SJCRH30 (cell line): ENCODE data around the gene GPR158. TPM values are rescaled to one million over a fixed set of nuclear protein-coding genes. Genes with fewer than 3 reads are reported as not detected.

ENCODE experiments used
- DNase-seq, 2 experiments: peaks; one replicate each; pipeline ENCODE4 v3.0.0-alpha.2; 2015 to 2020
- H3K27ac ChIP-seq: fragments of 250-450 bp; sonication (Bioruptor Pico); 2 replicates; pipeline ENCODE4 v1.5.1; 2020; ENCODE audit warnings: mild to moderate bottlenecking, moderate library complexity
- H3K27me3 ChIP-seq: fragments of 250-450 bp; sonication (Bioruptor Pico); 2 replicates; pipeline ENCODE4 v1.5.1; 2020; ENCODE audit warnings: mild to moderate bottlenecking, moderate library complexity
- H3K36me3 ChIP-seq: fragments of 250-450 bp; sonication (Bioruptor Pico); 2 replicates; pipeline ENCODE4 v1.5.1; 2020; ENCODE audit warnings: mild to moderate bottlenecking, moderate library complexity
- H3K4me1 ChIP-seq: fragments of 250-450 bp; sonication (Bioruptor Pico); 2 replicates; pipeline ENCODE4 v1.5.1; 2020; ENCODE audit warnings: mild to moderate bottlenecking, moderate library complexity
- H3K4me3 ChIP-seq: fragments of 250-450 bp; sonication (Bioruptor Pico); 2 replicates; pipeline ENCODE4 v1.5.1; 2020; ENCODE audit warnings: mild to moderate bottlenecking, moderate library complexity
- H3K9me3 ChIP-seq: fragments of 250-450 bp; sonication (Bioruptor Pico); replicated peaks from 2 replicates; pipeline ENCODE4 v1.5.1; 2020; ENCODE audit warnings: mild to moderate bottlenecking, moderate library complexity
- total RNA-seq: library from RNA; depleted of rRNA; stranded (reverse); fragments of >200 nt; shearing (Covaris generic); gene quantifications from 2 replicates; pipeline ENCODE4 v1.2.3, GENCODE V29; 2014

Gene GPR158
- total RNA-seq, 1 experiment from 2014 or later = 6.8 TPM

GRCh38 chr10:25383686-25384085 lies 208.9 kb downstream of the GPR158 start:
- no peak for DNase-seq
- no peak overlapping the region for H3K4me3 ChIP-seq
- no peaks in the 10 kb centered on the region for H3K9me3 ChIP-seq
- H3K36me3 ChIP-seq = no peaks in the 10 kb centered on the region
- H3K27ac ChIP-seq = no peak overlapping the region
- no peaks in the 10 kb centered on the region for H3K4me1 ChIP-seq
- peaks cover 8% of the 10 kb centered on the region; the same call in 1 of the 2 replicates for H3K27me3 ChIP-seq

- no peaks in the 10 kb centered on the region for H3K36me3 ChIP-seq
- H3K4me1 ChIP-seq = no peaks in the 10 kb centered on the region
- H3K4me3 ChIP-seq = no peak overlapping the region
- DNase-seq = no peak
- H3K9me3 ChIP-seq = no peaks in the 10 kb centered on the region
- no peak overlapping the region for H3K27ac ChIP-seq
- H3K27me3 ChIP-seq = peaks cover 8% of the 10 kb centered on the region; the same call in 1 of the 2 replicates
Measured at GRCh38 chr10:25384618-25385017, 209.8 kb downstream of the GPR158 start.

GRCh38 chr10:25388188-25388861 lies 213.5 kb downstream of the GPR158 start:
- Histone ChIP-seq H3K4me3 (no peak overlapping the region), H3K9me3 (no peaks in the 10 kb centered on the region)
- no peak for DNase-seq

DNA sequence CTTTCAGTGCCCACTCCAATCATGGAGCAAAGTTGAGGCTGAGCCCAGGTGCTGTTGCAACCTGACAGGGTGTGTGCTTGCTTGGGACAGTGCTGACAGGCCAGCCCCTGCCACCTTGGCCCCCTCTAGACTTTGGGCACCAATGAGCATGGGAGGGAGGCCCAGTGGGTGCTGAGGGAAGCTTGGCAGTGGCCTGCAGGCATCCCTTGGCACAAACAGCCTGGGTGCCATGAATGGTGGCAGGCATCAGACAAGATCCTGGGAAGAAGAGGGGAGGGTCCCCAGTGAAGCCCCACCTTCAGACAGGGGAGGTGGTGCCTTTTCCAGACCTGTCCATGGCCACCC lies 214.0 kb downstream of the GPR158 start:
- H3K4me3 ChIP-seq = no peak overlapping the region
- peaks cover 4% of the 10 kb centered on the region; the same call in 1 of the 2 replicates for H3K27me3 ChIP-seq
- DNase-seq = no peak
- no peaks in the 10 kb centered on the region for H3K9me3 ChIP-seq
- no peaks in the 10 kb centered on the region for H3K4me1 ChIP-seq
- no peak overlapping the region for H3K27ac ChIP-seq
- no peaks in the 10 kb centered on the region for H3K36me3 ChIP-seq

More at GRCh38 chr10:25388188-25388861, 213.5 kb downstream of the GPR158 start:
- Histone ChIP-seq H3K27me3 (peaks cover 5% of the 10 kb centered on the region; the same call in 1 of the 2 replicates), H3K27ac (no peak overlapping the region), H3K4me1 (no peaks in the 10 kb centered on the region), H3K36me3 (no peaks in the 10 kb centered on the region)

- Histone ChIP-seq H3K4me1 (no peaks in the 10 kb centered on the region), H3K27ac (no peak overlapping the region), H3K27me3 (no peaks in the 10 kb centered on the region), H3K4me3 (no peak overlapping the region), H3K36me3 (no peaks in the 10 kb centered on the region), H3K9me3 (no peaks in the 10 kb centered on the region)
- DNase-seq = no peak
Measured at GRCh38 chr10:25390733-25391132, 215.9 kb downstream of the GPR158 start.

GRCh38 chr10:25392132-25392531 lies 217.3 kb downstream of the GPR158 start:
- H3K4me1 ChIP-seq = no peaks in the 10 kb centered on the region
- no peak overlapping the region for H3K27ac ChIP-seq
- DNase-seq = no peak

DNA sequence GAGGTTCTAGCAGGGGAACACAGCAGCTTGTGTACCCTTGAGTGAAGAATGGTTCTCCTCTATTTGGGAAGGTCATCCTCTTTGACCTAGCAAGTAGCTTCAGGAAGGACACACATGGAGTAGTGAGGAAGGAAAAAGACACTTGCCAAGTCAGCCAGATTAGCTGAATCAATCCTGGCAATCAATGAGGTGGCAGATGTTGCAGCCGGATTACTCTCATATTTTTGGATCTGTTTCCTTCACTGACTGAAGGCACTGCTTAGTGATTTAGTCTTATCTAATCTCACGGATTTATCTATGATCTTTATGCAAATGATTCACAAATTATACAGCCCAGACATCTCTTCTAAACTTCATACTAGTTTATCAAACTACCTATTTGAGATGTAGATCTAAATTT lies 218.8 kb downstream of the GPR158 start:
- no peak for DNase-seq
- Histone ChIP-seq H3K27me3 (no peaks in the 10 kb centered on the region), H3K4me1 (no peaks in the 10 kb centered on the region), H3K9me3 (no peaks in the 10 kb centered on the region), H3K4me3 (no peak overlapping the region), H3K27ac (no peak overlapping the region), H3K36me3 (no peaks in the 10 kb centered on the region)

More at GRCh38 chr10:25392132-25392531, 217.3 kb downstream of the GPR158 start:
- no peak overlapping the region for H3K4me3 ChIP-seq
- H3K9me3 ChIP-seq = no peaks in the 10 kb centered on the region
- H3K27me3 ChIP-seq = no peaks in the 10 kb centered on the region
- H3K36me3 ChIP-seq = no peaks in the 10 kb centered on the region

DNA sequence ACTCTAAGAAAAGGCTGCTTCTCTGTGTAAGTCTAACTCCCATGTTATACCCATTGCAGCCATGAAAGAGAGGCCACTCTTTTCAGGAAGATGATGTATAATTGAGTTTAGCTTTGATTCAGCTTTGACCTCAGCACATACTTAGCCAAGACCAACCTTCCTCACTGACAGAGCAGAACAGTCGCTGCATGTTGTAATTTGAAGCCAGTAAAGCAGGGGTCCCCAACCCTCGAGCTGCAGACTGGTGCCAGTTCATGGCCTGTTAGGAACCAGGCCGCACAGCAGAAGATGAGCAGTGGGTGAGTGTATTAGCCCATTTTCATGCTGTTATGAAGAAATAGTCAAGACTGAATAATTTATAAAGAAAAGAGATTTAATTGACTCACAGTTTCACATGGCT lies 223.9 kb downstream of the GPR158 start:
- no peak for DNase-seq
- H3K27me3 ChIP-seq = peaks cover 7% of the 10 kb centered on the region; the same call in 1 of the 2 replicates
- H3K27ac ChIP-seq = no peak overlapping the region
- no peaks in the 10 kb centered on the region for H3K9me3 ChIP-seq
- H3K36me3 ChIP-seq = no peaks in the 10 kb centered on the region
- no peaks in the 10 kb centered on the region for H3K4me1 ChIP-seq
- H3K4me3 ChIP-seq = no peak overlapping the region

DNA sequence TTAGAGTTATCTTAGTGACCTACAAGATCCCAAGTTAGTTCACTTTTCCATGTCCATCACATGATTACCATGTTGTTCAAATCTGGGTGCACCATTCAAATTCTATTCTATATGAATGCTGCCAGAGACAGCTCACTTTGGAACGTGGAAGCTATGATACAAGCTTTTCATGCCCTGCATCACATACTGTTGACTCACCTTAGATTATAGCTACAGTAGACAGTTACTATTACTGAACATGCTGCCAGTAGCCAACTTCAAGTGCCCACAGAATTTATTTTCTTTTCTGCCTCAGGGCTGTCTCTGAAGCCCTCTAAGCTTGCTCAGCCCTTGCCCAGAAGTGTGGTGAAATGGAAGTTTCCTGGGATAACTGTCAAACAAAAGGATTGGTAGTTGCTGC lies 231.1 kb downstream of the GPR158 start:
- Histone ChIP-seq H3K27ac (no peak overlapping the region), H3K4me1 (no peaks in the 10 kb centered on the region), H3K36me3 (no peaks in the 10 kb centered on the region), H3K4me3 (no peak overlapping the region), H3K9me3 (no peaks in the 10 kb centered on the region), H3K27me3 (peaks cover 4% of the 10 kb centered on the region; the same call in 1 of the 2 replicates)
- no peak for DNase-seq

DNA sequence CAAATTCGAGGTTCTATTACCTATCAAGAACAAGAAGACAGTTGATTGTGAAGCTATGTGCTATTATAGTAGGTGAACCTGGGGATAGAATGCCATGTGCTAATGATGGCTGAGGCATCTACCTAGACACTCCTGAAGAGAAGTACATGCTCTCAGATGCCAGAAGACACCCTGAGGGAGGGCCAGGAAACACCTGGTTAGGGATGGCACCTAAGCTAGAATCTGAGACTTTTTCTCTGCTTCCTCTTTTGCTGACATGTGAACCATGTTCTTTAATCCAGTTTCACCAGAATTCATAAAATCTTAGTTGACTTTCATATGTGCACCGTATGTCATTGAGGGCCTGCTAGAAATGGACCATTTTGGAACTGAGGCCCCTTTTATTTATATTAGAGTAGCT lies 242.8 kb downstream of the GPR158 start:
- H3K9me3 ChIP-seq = no peaks in the 10 kb centered on the region
- H3K27ac ChIP-seq = no peak overlapping the region
- H3K36me3 ChIP-seq = no peaks in the 10 kb centered on the region
- H3K4me3 ChIP-seq = no peak overlapping the region
- no peaks in the 10 kb centered on the region for H3K4me1 ChIP-seq
- DNase-seq = no peak
- peaks cover 4% of the 10 kb centered on the region; the same call in 1 of the 2 replicates for H3K27me3 ChIP-seq

- no peaks in the 10 kb centered on the region for H3K4me1 ChIP-seq
- H3K4me3 ChIP-seq = no peak overlapping the region
- no peak overlapping the region for H3K27ac ChIP-seq
- H3K27me3 ChIP-seq = peaks cover 8% of the 10 kb centered on the region; the same call in 1 of the 2 replicates
- no peaks in the 10 kb centered on the region for H3K36me3 ChIP-seq
- no peaks in the 10 kb centered on the region for H3K9me3 ChIP-seq
- no peak for DNase-seq
Measured at GRCh38 chr10:25425776-25426175, 251.0 kb downstream of the GPR158 start.

GRCh38 chr10:25436431-25436830 lies 261.6 kb downstream of the GPR158 start:
- no peaks in the 10 kb centered on the region for H3K36me3 ChIP-seq
- H3K4me1 ChIP-seq = no peaks in the 10 kb centered on the region
- no peak overlapping the region for H3K27ac ChIP-seq
- H3K4me3 ChIP-seq = no peak overlapping the region
- H3K9me3 ChIP-seq = no peaks in the 10 kb centered on the region
- DNase-seq = no peak
- no peaks in the 10 kb centered on the region for H3K27me3 ChIP-seq

DNA sequence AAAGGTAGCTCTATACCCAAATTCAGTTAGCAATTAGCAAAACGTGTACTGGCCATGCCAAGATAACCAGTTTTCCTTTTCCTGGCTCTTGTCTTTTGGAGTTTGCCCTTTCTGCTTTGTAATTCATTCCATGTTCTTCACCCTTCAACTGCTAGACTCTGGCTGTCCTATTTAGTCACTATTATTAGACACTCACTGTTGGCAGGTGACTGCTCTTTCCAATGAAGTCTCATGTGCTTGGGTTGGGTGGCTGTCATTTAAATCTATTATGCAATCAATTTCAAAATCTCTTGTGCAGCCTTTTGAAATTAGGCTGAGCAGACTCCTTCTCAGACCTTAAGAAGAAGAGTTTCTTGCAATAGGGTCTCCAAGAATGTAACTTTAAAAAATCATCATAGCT lies 266.5 kb downstream of the GPR158 start:
- H3K9me3 ChIP-seq = no peaks in the 10 kb centered on the region
- H3K27me3 ChIP-seq = peaks cover 4% of the 10 kb centered on the region; the same call in 1 of the 2 replicates
- H3K4me1 ChIP-seq = no peaks in the 10 kb centered on the region

DNA sequence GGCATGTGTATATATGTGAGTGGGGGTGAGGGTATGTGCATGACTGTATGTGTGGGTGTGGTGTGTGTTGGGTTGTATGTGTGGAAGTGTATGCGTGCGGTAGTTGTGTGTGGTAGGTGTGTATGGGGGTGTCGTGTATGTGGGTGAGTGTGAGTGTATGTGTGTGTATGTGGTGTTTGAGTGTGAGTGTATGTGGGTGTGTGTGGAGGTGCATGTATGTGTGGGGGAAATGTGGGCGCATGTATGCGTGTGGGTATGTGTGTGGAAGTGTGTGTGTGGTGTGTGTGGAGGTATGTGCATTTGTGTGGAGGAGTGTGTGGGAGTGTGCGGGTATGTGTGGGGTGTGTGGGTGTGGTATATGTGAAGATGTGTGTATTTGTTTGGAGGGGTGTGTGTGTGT lies 269.5 kb downstream of the GPR158 start:
- Histone ChIP-seq H3K4me1 (no peaks in the 10 kb centered on the region), H3K9me3 (0 out of 2 replicates have a peak, but pooled peaks cover under 1% of the 10 kb centered on the region), H3K36me3 (no peaks in the 10 kb centered on the region), H3K27me3 (peaks cover 4% of the 10 kb centered on the region; the same call in 1 of the 2 replicates), H3K27ac (no peak overlapping the region), H3K4me3 (no peak overlapping the region)
- DNase-seq = no peak

More for the DNA sequence above, 266.5 kb downstream of the GPR158 start:
- DNase-seq = no peak
- no peak overlapping the region for H3K4me3 ChIP-seq
- H3K36me3 ChIP-seq = no peaks in the 10 kb centered on the region
- H3K27ac ChIP-seq = no peak overlapping the region

DNA sequence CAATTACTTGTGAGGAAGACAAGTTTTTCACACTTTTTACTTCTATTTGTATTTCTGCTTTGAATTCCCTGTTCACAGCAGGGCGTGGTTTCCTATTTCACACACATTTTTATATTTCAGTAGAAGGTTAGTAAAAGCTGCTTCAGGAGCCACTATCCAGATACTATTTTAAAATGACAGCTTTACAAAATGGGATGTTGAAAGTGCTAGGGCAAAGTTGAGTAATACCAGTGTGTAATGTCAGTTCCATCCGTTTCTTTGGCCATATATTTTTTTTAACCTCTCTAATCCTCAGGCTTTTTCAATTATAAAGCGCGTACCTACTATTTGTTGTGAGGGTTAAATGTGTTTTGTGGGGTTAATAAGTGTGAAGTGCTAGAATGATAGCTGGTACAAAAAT lies 276.6 kb downstream of the GPR158 start:
- no peaks in the 10 kb centered on the region for H3K27me3 ChIP-seq
- H3K9me3 ChIP-seq = 0 out of 2 replicates have a peak, but pooled peaks cover 4% of the 10 kb centered on the region
- H3K4me1 ChIP-seq = no peaks in the 10 kb centered on the region
- DNase-seq = no peak
- no peak overlapping the region for H3K27ac ChIP-seq
- no peak overlapping the region for H3K4me3 ChIP-seq
- no peaks in the 10 kb centered on the region for H3K36me3 ChIP-seq

- Histone ChIP-seq H3K4me1 (no peaks in the 10 kb centered on the region), H3K36me3 (no peaks in the 10 kb centered on the region), H3K27me3 (no peaks in the 10 kb centered on the region), H3K4me3 (no peak overlapping the region), H3K9me3 (0 out of 2 replicates have a peak, but pooled peaks cover 4% of the 10 kb centered on the region), H3K27ac (no peak overlapping the region)
- no peak for DNase-seq
Measured at GRCh38 chr10:25453619-25454018, 278.8 kb downstream of the GPR158 start.
